MM.1S (cell line): ENCODE data around the gene C16orf95.

Source experiments
- DNase-seq: peaks from one replicate; pipeline ENCODE4 v3.0.0-alpha.2; 2015
- H2AFZ ChIP-seq: fragments of 300-600 bp; sonication (generic); 2 replicates; pipeline ENCODE4 v1.6.0; 2016; ENCODE audit warnings: antibody characterized with exemption, low read length
- H3F3A ChIP-seq: fragments of 300-600 bp; sonication (generic); 2 replicates; pipeline ENCODE4 v1.6.1; 2016; ENCODE audit warnings: mild to moderate bottlenecking, antibody characterized with exemption, low read length, moderate library complexity, mixed read lengths; ENCODE audit not compliant: insufficient read depth
- H3K27ac ChIP-seq: fragments of 300-600 bp; sonication (generic); 2 replicates; pipeline ENCODE4 v1.5.1; 2016; ENCODE audit warnings: mild to moderate bottlenecking, low read length
- H3K27me3 ChIP-seq: fragments of 300-600 bp; sonication (generic); replicated peaks from 2 replicates; pipeline ENCODE4 v1.6.0; 2016; ENCODE audit warnings: low read length; ENCODE audit not compliant: insufficient read depth
- H3K36me3 ChIP-seq: fragments of 300-600 bp; sonication (generic); replicated peaks from 2 replicates; pipeline ENCODE4 v1.6.1; 2016; ENCODE audit warnings: mild to moderate bottlenecking, low read length, mixed read lengths; ENCODE audit not compliant: insufficient read depth
- H3K4me1 ChIP-seq: fragments of 300-600 bp; sonication (generic); 2 replicates; pipeline ENCODE4 v1.6.1; 2016; ENCODE audit warnings: low read length, mixed read lengths
- H3K4me2 ChIP-seq: fragments of 300-600 bp; sonication (generic); 2 replicates; pipeline ENCODE4 v1.6.0; 2016; ENCODE audit warnings: low read depth, low read length
- H3K4me3 ChIP-seq: fragments of 300-600 bp; sonication (generic); 2 replicates; pipeline ENCODE4 v1.5.1; 2016; ENCODE audit warnings: low read length, mixed read lengths
- H3K79me2 ChIP-seq: fragments of 300-600 bp; sonication (generic); 2 replicates; pipeline ENCODE4 v1.6.1; 2016; ENCODE audit warnings: mixed run types, low read length, mixed read lengths
- H3K9ac ChIP-seq: fragments of 300-600 bp; sonication (generic); 2 replicates; pipeline ENCODE4 v1.6.1; 2016; ENCODE audit warnings: low read length, mixed read lengths
- H3K9me2 ChIP-seq: fragments of 300-600 bp; sonication (generic); replicated peaks from 2 replicates; pipeline ENCODE4 v1.6.1; 2016; ENCODE audit warnings: mild to moderate bottlenecking, low read length, mixed read lengths; ENCODE audit not compliant: insufficient read depth
- H3K9me3 ChIP-seq: fragments of 300-600 bp; sonication (generic); replicated peaks from 2 replicates; pipeline ENCODE4 v1.6.1; 2016; ENCODE audit warnings: mild to moderate bottlenecking, low read length, mixed read lengths; ENCODE audit not compliant: insufficient read depth
- H4K20me1 ChIP-seq: fragments of 300-600 bp; sonication (generic); 2 replicates; pipeline ENCODE4 v1.6.1; 2016; ENCODE audit warnings: mild to moderate bottlenecking, low read length, moderate library complexity, mixed read lengths; ENCODE audit not compliant: insufficient read depth
- EZH2 ChIP-seq: fragments of 300-600 bp; sonication (generic); optimal IDR thresholded peaks from 2 replicates; pipeline ENCODE3; 2017; ENCODE audit warnings: low read depth, mild to moderate bottlenecking, antibody characterized with exemption, low read length, mixed read lengths
- EZH2phosphoT487 ChIP-seq: fragments of 300-600 bp; sonication (generic); IDR thresholded peaks from 2 replicates; pipeline ENCODE4 v1.6.1; 2018; ENCODE audit warnings: antibody characterized with exemption, low read length
- TF ChIP-seq, protein P1 (sequence below): fragments of 300-600 bp; sonication (generic); IDR thresholded peaks from 2 replicates; pipeline ENCODE4 v1.5.1; 2016; ENCODE audit warnings: antibody characterized with exemption, low read length, mixed read lengths

The C16orf95 gene

DNA sequence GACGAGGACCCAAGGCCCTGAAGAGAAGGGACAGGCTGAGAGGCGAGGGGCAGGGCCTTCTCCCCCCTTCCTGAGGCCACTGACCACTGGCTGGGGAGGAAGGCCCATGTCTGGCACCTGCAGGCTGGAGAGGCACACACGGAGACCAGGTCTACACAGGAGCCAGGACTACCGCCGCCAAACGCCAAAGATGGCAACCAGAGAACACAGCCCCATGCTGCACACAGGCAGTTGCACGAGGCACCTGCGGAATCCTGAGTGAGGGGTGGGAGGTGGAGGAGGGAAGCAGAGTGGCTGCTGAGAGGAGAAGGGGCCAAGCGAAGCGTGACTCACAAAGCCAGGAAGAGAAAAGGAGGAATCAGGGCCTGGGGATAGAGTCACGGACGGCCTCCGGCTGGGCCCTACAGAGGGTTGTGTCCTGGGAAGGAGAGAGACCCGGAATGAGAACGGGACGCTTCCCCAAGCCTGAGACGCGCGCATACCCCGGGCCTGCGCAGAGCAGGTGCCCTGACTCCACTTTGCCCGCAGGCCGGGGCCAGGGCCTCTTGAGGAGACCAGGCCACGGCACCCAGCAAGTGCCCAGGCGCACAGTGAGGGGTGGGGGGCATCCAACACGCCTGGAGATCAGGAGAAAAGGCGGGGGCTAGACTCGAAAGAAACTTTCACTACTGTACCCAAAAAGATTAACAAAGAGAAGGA lies 28.7 kb upstream of the C16orf95 start:
- no peak for DNase-seq
- no peaks in the 10 kb centered on the region for H3K9me3 ChIP-seq
- no peaks in the 10 kb centered on the region for H4K20me1 ChIP-seq
- H3K27ac ChIP-seq, result no peak overlapping the region
- TF ChIP-seq, protein P1, sequence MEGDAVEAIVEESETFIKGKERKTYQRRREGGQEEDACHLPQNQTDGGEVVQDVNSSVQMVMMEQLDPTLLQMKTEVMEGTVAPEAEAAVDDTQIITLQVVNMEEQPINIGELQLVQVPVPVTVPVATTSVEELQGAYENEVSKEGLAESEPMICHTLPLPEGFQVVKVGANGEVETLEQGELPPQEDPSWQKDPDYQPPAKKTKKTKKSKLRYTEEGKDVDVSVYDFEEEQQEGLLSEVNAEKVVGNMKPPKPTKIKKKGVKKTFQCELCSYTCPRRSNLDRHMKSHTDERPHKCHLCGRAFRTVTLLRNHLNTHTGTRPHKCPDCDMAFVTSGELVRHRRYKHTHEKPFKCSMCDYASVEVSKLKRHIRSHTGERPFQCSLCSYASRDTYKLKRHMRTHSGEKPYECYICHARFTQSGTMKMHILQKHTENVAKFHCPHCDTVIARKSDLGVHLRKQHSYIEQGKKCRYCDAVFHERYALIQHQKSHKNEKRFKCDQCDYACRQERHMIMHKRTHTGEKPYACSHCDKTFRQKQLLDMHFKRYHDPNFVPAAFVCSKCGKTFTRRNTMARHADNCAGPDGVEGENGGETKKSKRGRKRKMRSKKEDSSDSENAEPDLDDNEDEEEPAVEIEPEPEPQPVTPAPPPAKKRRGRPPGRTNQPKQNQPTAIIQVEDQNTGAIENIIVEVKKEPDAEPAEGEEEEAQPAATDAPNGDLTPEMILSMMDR, result no peak
- no peak for TF ChIP-seq EZH2phosphoT487
- no peak for TF ChIP-seq EZH2
- H2AFZ ChIP-seq, result no peak overlapping the region
- H3K4me3 ChIP-seq, result no peak overlapping the region
- no peaks in the 10 kb centered on the region for H3K4me1 ChIP-seq
- H3K27me3 ChIP-seq, result no peaks in the 10 kb centered on the region
- H3K4me2 ChIP-seq, result no peak overlapping the region
- no peak overlapping the region for H3K9ac ChIP-seq
- H3K79me2 ChIP-seq, result no peaks in the 10 kb centered on the region
- no peaks in the 10 kb centered on the region for H3K36me3 ChIP-seq
- no peaks in the 10 kb centered on the region for H3K9me2 ChIP-seq
- H3F3A ChIP-seq, result no peaks in the 10 kb centered on the region

DNA sequence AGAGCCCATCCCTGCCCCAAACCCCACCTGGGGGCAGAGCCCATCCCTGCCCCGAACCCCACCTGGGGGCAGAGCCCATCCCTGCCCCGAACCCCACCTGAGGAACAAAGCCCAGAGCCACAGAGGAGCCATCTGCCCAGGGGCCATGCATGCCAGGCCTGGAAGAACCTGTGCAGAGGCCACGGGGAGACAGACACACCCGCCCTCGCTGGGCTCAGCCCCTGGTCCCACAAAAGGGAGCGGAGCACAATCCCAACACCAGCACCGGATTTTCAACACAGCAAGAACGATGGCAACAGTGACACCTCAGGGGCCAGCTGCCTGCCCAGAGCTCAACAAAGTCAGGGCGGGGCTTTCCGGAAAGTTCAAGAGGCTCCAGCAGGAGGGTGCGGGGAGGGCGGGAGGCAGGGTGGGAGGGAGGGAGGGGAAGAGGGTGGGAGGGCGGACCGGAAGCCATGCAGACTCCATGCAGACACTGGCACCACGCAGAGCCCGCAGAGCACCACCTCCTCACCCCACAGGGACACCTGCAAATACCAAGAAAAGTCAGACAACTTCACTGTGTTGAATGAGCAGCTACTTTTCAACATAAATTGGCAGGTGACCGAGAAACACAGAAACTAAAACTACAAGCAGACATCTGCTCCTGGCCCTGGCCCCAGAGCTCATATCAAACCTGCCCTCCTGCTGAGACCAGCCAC lies 27.9 kb upstream of the C16orf95 start:
- no peak overlapping the region for H3K4me3 ChIP-seq
- H3K27me3 ChIP-seq, result no peaks in the 10 kb centered on the region
- H2AFZ ChIP-seq, result no peak overlapping the region
- H3F3A ChIP-seq, result no peaks in the 10 kb centered on the region
- no peaks in the 10 kb centered on the region for H3K9me2 ChIP-seq
- no peak for DNase-seq
- no peaks in the 10 kb centered on the region for H4K20me1 ChIP-seq
- H3K4me2 ChIP-seq, result no peak overlapping the region
- no peak overlapping the region for H3K27ac ChIP-seq
- no peaks in the 10 kb centered on the region for H3K9me3 ChIP-seq
- no peak overlapping the region for H3K9ac ChIP-seq
- H3K36me3 ChIP-seq, result no peaks in the 10 kb centered on the region
- no peaks in the 10 kb centered on the region for H3K79me2 ChIP-seq
- TF ChIP-seq EZH2, result no peak
- TF ChIP-seq EZH2phosphoT487, result no peak
- TF ChIP-seq, protein P1, result no peak
- no peaks in the 10 kb centered on the region for H3K4me1 ChIP-seq

DNA sequence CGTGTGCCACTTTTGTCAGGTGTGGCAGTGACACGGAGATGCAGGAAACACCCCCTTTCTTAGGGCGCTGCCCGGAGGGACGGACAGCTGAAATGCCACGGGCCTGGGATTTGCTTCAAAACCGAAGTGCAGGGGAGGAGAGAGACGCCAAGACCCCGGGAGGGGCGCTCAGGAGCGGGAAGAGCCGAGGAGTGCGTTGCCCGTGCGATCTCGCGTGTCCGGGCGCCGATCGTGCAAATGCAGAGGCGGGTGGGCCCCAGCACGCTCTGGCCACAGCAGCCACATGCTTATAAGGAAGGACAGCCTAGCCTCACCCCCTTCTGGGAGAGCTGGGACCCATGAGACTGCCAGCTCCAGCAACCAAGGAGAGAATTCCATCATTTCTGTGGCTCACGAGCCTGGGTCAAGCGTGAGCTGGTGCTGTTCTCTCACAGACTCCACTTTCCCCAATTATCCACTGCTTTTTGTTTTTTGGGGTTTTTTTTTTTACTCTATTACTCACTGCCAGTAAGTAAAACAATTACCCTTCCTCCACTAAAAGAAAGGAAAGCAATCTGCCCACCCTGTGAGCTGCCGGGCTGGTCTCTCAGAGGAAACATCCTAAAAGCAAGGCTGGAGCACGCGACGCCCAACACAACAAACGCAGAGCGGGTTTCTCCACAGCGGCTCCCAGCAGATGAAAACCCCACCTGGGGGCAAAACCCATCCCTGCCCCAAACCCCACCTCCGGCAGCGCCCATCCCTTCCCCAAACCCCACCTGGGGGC lies 27.2 kb upstream of the C16orf95 start:
- Histone ChIP-seq H3K9ac (no peak overlapping the region), H3K4me1 (no peaks in the 10 kb centered on the region), H3K27ac (no peak overlapping the region), H3K79me2 (no peaks in the 10 kb centered on the region), H3F3A (no peaks in the 10 kb centered on the region), H3K9me3 (no peaks in the 10 kb centered on the region), H2AFZ (no peak overlapping the region), H3K27me3 (no peaks in the 10 kb centered on the region), H4K20me1 (no peaks in the 10 kb centered on the region), H3K36me3 (no peaks in the 10 kb centered on the region), H3K4me2 (no peak overlapping the region), H3K9me2 (no peaks in the 10 kb centered on the region), H3K4me3 (no peak overlapping the region)
- TF ChIP-seq, protein P1, result no peak
- DNase-seq, result no peak
